ENCODE measurements around the gene LPP.

Gene LPP

DNA sequence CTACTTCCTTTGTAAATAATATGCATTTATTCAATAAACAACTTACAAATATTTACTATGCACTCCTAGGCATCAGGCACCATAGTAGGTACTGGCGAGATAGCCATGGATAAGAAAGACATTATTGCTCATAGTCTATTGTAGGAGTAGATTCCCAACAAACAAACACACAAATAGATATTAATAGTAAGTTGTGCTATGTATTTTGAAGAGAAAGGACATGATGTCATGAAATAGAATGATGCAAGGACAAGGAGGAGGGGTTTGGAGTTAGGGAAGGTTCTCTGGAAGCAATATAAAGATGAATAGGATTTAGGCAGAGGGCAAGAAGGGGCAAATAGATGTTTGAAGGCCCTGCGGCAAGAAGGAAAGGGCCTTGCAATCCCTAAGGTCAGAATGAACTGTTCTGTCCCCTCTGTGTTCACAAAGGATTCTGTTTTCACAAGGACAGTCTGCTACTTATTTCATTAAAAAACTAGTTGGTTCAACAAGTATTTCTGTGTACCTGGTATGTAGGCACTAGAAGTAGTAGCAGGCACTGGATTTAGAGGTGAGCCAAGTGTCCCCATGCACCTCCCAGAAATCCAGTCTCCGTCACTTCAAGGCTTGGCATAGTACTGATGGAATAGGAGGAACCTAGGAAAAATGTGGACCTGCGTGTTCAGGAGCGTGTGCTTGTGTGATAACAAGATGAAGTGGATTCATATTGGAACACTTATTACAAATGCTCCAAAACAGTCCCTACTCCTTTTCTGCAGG is 786.0 kb downstream of the LPP start:
- TF ChIP-seq, protein P1, sequence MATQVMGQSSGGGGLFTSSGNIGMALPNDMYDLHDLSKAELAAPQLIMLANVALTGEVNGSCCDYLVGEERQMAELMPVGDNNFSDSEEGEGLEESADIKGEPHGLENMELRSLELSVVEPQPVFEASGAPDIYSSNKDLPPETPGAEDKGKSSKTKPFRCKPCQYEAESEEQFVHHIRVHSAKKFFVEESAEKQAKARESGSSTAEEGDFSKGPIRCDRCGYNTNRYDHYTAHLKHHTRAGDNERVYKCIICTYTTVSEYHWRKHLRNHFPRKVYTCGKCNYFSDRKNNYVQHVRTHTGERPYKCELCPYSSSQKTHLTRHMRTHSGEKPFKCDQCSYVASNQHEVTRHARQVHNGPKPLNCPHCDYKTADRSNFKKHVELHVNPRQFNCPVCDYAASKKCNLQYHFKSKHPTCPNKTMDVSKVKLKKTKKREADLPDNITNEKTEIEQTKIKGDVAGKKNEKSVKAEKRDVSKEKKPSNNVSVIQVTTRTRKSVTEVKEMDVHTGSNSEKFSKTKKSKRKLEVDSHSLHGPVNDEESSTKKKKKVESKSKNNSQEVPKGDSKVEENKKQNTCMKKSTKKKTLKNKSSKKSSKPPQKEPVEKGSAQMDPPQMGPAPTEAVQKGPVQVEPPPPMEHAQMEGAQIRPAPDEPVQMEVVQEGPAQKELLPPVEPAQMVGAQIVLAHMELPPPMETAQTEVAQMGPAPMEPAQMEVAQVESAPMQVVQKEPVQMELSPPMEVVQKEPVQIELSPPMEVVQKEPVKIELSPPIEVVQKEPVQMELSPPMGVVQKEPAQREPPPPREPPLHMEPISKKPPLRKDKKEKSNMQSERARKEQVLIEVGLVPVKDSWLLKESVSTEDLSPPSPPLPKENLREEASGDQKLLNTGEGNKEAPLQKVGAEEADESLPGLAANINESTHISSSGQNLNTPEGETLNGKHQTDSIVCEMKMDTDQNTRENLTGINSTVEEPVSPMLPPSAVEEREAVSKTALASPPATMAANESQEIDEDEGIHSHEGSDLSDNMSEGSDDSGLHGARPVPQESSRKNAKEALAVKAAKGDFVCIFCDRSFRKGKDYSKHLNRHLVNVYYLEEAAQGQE (IDR thresholded peaks at IDR 0.05; ENCODE audit: insufficient read depth in 1 of 2, low read depth in 2 of 2, low read length in 2 of 2): no peak
- TF ChIP-seq POLR2AphosphoS5 (IDR thresholded peaks at IDR 0.05; ENCODE audit: low read depth, low read length): no peak
- no peak for TF ChIP-seq TAF1 (IDR thresholded peaks at IDR 0.05; ENCODE audit: borderline replicate concordance, insufficient read depth, low read length)
- TF ChIP-seq FOXP2 (optimal IDR thresholded peaks at IDR 0.05; ENCODE audit: borderline replicate concordance, extremely low read depth, extremely low read length, insufficient read depth): no peak
- no peak for TF ChIP-seq SIN3A (IDR thresholded peaks at IDR 0.05; ENCODE audit: borderline replicate concordance, insufficient read depth, low read length)
